Measurements from ENCODE around the gene CDCP1. TPM values are rescaled to one million over a fixed set of nuclear protein-coding genes. Genes with fewer than 3 reads are reported as not detected.

The CDCP1 gene
- total RNA-seq, 1 experiment from 2014 or later: 85.0 TPM

GRCh38 chr3:45152307-45152706 lies 6.1 kb upstream of the CDCP1 start:
- DNase-seq: no peak
- Histone ChIP-seq H3K79me2 (ENCODE audit: low read depth) (no peaks in the 10 kb centered on the region), H3K9me2 (ENCODE audit: insufficient read depth) (no peaks in the 10 kb centered on the region), H2AFZ (no peak overlapping the region), H4K20me1 (ENCODE audit: insufficient read depth) (no peaks in the 10 kb centered on the region), H3K27ac (peak overlapping the region; percentile 85; the same call in 1 of the 2 replicates), H3F3A (ENCODE audit: insufficient read depth, low read depth) (peaks cover 34% of the 10 kb centered on the region), H3K4me2 (no peak overlapping the region; the same call in 1 of the 2 replicates), H3K4me1 (replicated peaks; ENCODE audit: insufficient read depth) (peaks cover 42% of the 10 kb centered on the region), H3K9me3 (ENCODE audit: insufficient read depth, low read depth) (peaks cover 4% of the 10 kb centered on the region; the same call in 1 of the 2 replicates), H3K36me3 (ENCODE audit: low read depth) (0 out of 2 replicates have a peak, but pooled peaks cover 3% of the 10 kb centered on the region), H3K4me3 (no peak overlapping the region), H3K27me3 (ENCODE audit: insufficient read depth, low read depth) (no peaks in the 10 kb centered on the region)
- ChIA-PET POLR2A (ENCODE audit: unreplicated experiment) (no interaction called here), CTCF (no interaction called here)
- no TSS peak for BruUV-seq (replicated peaks)
- no peak for TF ChIP-seq EZH2 (IDR thresholded peaks at IDR 0.05; ENCODE audit: low read depth)
- TF ChIP-seq CTCF (conservative IDR thresholded peaks at IDR 0.05): no peak
- intact Hi-C loops (cut with micrococcal nuclease; ENCODE audit: unreplicated experiment): no loop called here

- CTCF ChIA-PET: no interaction called here
- peaks cover under 1% of the 10 kb centered on the region for H3K79me2 ChIP-seq (ENCODE audit: low read depth)
These were observed 4.9 kb upstream of the CDCP1 start for GRCh38 chr3:45151100-45151499.

GRCh38 chr3:45148921-45149320 lies 2.7 kb upstream of the CDCP1 start:
- H3K4me3 ChIP-seq: no peak overlapping the region
- H3K4me1 ChIP-seq (replicated peaks; ENCODE audit: insufficient read depth): peaks cover 32% of the 10 kb centered on the region
- intact Hi-C loops (cut with micrococcal nuclease; ENCODE audit: unreplicated experiment): no loop called here
- no peaks in the 10 kb centered on the region for H4K20me1 ChIP-seq (ENCODE audit: insufficient read depth)
- H3K79me2 ChIP-seq (ENCODE audit: low read depth): peaks cover 22% of the 10 kb centered on the region
- no peak overlapping the region for H3K4me2 ChIP-seq
- H3F3A ChIP-seq (ENCODE audit: insufficient read depth, low read depth): peaks cover 9% of the 10 kb centered on the region; the same call in 1 of the 2 replicates
- no peak for DNase-seq
- H2AFZ ChIP-seq: no peak overlapping the region
- H3K27me3 ChIP-seq (ENCODE audit: insufficient read depth, low read depth): no peaks in the 10 kb centered on the region
- no peak overlapping the region for H3K27ac ChIP-seq
- BruUV-seq (replicated peaks): no TSS peak
- 0 out of 2 replicates have a peak, but pooled peaks cover 3% of the 10 kb centered on the region for H3K36me3 ChIP-seq (ENCODE audit: low read depth)
- ChIA-PET CTCF (interaction anchor here (0.7 kb wide), 1 partner anchor 13 kb away, joined by 3 read pairs; no protein-coding TSS in a partner anchor), POLR2A (ENCODE audit: unreplicated experiment) (no interaction called here)
- H3K9me3 ChIP-seq (ENCODE audit: insufficient read depth, low read depth): peaks cover 4% of the 10 kb centered on the region; the same call in 1 of the 2 replicates
- TF ChIP-seq CTCF (conservative IDR thresholded peaks at IDR 0.05) (no peak), EZH2 (IDR thresholded peaks at IDR 0.05; ENCODE audit: low read depth) (no peak)
- peaks cover 3% of the 10 kb centered on the region; the same call in 1 of the 2 replicates for H3K9me2 ChIP-seq (ENCODE audit: insufficient read depth)

More at GRCh38 chr3:45151100-45151499, 4.9 kb upstream of the CDCP1 start:
- BruUV-seq (replicated peaks): no TSS peak
- H3K4me1 ChIP-seq (replicated peaks; ENCODE audit: insufficient read depth): peaks cover 43% of the 10 kb centered on the region
- no peak overlapping the region for H3K4me2 ChIP-seq
- POLR2A ChIA-PET (ENCODE audit: unreplicated experiment): no interaction called here
- H3F3A ChIP-seq (ENCODE audit: insufficient read depth, low read depth): peaks cover 29% of the 10 kb centered on the region
- H2AFZ ChIP-seq: no peak overlapping the region
- intact Hi-C loops (cut with micrococcal nuclease; ENCODE audit: unreplicated experiment): no loop called here
- no peak for DNase-seq
- no peaks in the 10 kb centered on the region for H3K9me2 ChIP-seq (ENCODE audit: insufficient read depth)
- TF ChIP-seq EZH2 (IDR thresholded peaks at IDR 0.05; ENCODE audit: low read depth) (no peak), CTCF (conservative IDR thresholded peaks at IDR 0.05) (no peak)
- H3K27me3 ChIP-seq (ENCODE audit: insufficient read depth, low read depth): no peaks in the 10 kb centered on the region
- peaks cover 4% of the 10 kb centered on the region; the same call in 1 of the 2 replicates for H3K9me3 ChIP-seq (ENCODE audit: insufficient read depth, low read depth)
- H3K27ac ChIP-seq: no peak overlapping the region
- H3K36me3 ChIP-seq (ENCODE audit: low read depth): 0 out of 2 replicates have a peak, but pooled peaks cover 3% of the 10 kb centered on the region
- H4K20me1 ChIP-seq (ENCODE audit: insufficient read depth): no peaks in the 10 kb centered on the region
- no peak overlapping the region for H3K4me3 ChIP-seq

Measured in PC-9 (cell line).